ENCODE measurements around the gene LRRC47.

The LRRC47 gene

GRCh38 chr1:3774276-3774945 lies 21.9 kb downstream of the LRRC47 start:
- no peak overlapping the region for H3K4me3 Mint-ChIP-seq
- H3K27me3 Mint-ChIP-seq, result no peaks in the 10 kb centered on the region
- H3K27ac Mint-ChIP-seq, result no peak overlapping the region
- H3K4me1 Mint-ChIP-seq, result peaks cover 19% of the 10 kb centered on the region
- no peak for ATAC-seq
- H3K9me3 Mint-ChIP-seq, result no peaks in the 10 kb centered on the region
- no peaks in the 10 kb centered on the region for H3K36me3 Mint-ChIP-seq (ENCODE audit: low read depth)
- no peak for DNase-seq

GRCh38 chr1:3773572-3774275 lies 22.6 kb downstream of the LRRC47 start:
- no peak overlapping the region for H3K27ac Mint-ChIP-seq

GRCh38 chr1:3772715-3773571 lies 23.4 kb downstream of the LRRC47 start, which contains the start of gene SMIM1:
Gene SMIM1 (plus strand): TSS chr1:3772749. CDS start chr1:3775374, 2,625 bp downstream.
- peak; percentile 4 for ATAC-seq
- peak within 1 kb of the TSS; percentile 60 for H3K27ac Mint-ChIP-seq
- no peaks in the 10 kb centered on the region for H3K27me3 Mint-ChIP-seq

More at GRCh38 chr1:3773572-3774275, 22.6 kb downstream of the LRRC47 start:
- peaks cover 19% of the 10 kb centered on the region for H3K4me1 Mint-ChIP-seq
- H3K4me3 Mint-ChIP-seq, result no peak overlapping the region
- H3K9me3 Mint-ChIP-seq, result no peaks in the 10 kb centered on the region
- no peak for ATAC-seq
- H3K36me3 Mint-ChIP-seq (ENCODE audit: low read depth), result no peaks in the 10 kb centered on the region
- DNase-seq, result no peak
- H3K27me3 Mint-ChIP-seq, result no peaks in the 10 kb centered on the region

DNA sequence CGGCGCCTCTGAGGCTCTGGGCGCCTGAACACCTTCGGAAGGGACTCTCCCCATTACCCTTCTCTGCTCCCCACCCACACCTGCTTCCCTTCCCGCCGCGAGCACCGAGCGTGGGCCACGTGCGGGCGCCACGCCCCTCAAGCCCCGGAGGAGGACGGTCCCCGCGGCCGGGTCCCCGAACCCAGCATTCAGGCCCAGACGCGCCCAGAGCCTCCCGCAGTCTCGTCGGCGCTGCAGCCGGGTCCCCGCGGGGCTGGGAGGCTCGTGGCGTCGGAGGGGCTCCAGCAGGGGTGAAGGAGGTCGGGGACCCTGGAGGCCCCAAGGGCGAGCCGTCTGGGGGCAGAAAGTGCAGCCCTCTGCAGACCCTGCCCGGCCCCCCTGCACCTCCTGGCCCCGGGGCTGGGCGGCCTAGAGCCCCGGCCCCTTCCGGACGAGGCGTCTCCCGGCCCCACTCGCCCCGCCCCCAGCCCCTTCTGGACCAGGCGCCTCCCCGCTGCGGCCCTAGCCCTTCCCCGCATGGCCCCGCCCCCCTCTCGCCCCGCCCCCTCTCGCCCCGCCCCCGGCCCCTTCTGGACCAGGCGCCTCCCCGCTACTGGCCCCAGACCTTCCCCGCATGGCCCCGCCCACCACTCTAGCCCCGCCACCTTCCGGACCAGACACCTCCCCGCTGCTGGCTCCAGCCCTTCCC lies 24.1 kb downstream of the LRRC47 start:
- ATAC-seq (peak; percentile 71), DNase-seq (peak; percentile 88)
- Mint-ChIP-seq H3K27me3 (peaks cover 2% of the 10 kb centered on the region), H3K4me3 (peak overlapping the region; percentile 72), H3K27ac (peak overlapping the region; percentile 60), H3K36me3 (ENCODE audit: low read depth) (no peaks in the 10 kb centered on the region), H3K9me3 (no peaks in the 10 kb centered on the region), H3K4me1 (peaks cover 19% of the 10 kb centered on the region)

More at GRCh38 chr1:3772715-3773571, 23.4 kb downstream of the LRRC47 start, which contains the start of gene SMIM1:
- H3K36me3 Mint-ChIP-seq (ENCODE audit: low read depth), result no peaks in the 10 kb centered on the region
- DNase-seq, result no peak
- H3K4me1 Mint-ChIP-seq, result peaks cover 19% of the 10 kb centered on the region
- no peaks in the 10 kb centered on the region for H3K9me3 Mint-ChIP-seq
- peak within 1 kb of the TSS; percentile 72 for H3K4me3 Mint-ChIP-seq

DNA sequence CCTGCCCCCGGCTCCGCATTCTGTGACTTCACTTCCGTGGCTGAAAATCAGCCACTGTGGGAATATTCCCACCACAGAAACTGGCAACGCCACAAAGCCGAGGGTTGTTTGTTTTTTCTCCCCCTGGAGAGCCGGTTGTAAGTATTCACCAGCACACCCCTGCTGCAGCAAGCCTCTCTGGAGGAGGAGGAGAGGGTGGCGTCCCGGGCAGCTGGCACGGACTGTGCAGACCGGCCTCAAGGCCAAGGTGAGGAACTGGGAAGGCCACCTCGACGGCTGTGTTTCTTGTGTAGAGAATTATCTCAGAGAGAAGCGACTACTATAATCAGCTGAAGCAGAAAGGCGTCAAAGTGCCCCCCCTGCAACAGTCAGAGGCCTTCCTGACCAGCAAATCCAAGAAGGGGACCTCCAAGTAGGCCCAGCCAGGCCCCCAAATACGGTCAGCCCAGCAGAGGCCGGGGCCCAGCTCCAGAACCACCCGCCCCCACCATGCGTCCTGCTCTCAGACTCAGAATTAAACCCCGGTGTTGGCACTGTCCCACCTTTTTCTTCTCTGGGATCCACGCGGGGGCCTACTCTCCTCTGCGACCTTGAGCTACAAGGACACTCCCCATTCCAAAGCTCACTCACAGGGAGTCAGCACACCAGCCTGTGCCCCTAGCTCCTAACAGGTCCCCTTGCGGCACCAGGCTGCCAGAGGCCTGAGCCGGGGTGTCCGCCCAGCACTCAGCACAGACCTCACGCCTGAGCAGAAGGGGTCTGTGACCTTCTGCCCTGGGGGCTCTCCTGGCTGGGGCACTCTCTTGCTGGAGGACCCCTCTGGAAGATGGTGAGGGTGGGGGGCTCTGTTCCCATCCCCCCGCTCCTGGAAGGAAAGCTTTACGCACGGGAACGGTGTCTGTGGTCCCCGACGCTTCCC lies 24.9 kb downstream of the LRRC47 start:
- Mint-ChIP-seq H3K4me3 (peak overlapping the region; percentile 72), H3K36me3 (ENCODE audit: low read depth) (no peaks in the 10 kb centered on the region), H3K27ac (peak overlapping the region; percentile 60), H3K27me3 (peaks cover 2% of the 10 kb centered on the region), H3K4me1 (peaks cover 19% of the 10 kb centered on the region), H3K9me3 (no peaks in the 10 kb centered on the region)
- no peak for ATAC-seq
- DNase-seq, result peak; percentile 17

DNA sequence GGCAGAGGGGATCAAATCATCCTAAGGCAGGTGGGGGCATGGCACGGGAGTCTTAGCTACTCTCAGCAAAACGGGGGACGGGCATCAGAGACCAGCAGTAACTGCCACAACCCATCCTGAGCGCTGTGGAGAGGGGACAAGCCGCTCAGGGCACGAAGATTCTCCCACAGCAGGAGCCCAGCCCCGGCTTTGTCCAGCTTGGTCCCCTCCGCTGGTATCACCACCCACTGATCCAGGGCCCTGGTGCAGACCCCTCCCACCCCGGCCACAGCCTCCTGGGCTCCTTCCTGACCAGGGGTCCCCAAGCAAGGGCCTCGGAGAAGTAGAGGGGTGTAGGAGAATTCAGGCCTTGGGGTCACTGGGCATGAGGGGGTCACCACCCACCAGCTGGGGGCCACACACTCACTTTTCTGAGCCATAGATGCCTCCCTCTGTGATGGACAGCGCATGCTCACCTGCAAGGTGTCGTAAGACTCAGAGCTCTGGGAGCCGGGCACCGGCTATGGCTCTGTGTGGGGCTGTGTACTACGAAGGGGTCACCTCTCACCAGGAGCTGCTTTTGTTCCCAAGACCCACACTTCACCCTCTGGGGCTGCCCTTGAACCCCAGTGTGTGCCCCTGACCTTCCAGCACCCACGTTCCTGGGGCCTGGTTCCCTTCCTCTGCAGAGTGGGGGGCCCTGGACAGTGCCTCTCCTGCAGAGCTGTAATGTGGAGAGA lies 26.1 kb downstream of the LRRC47 start:
- Mint-ChIP-seq H3K4me3 (peak overlapping the region; percentile 17), H3K36me3 (ENCODE audit: low read depth) (no peaks in the 10 kb centered on the region)

GRCh38 chr1:3768811-3769390 lies 27.4 kb downstream of the LRRC47 start:
- no peak for DNase-seq
- Mint-ChIP-seq H3K36me3 (ENCODE audit: low read depth) (no peaks in the 10 kb centered on the region), H3K9me3 (no peaks in the 10 kb centered on the region), H3K4me3 (no peak overlapping the region), H3K4me1 (peaks cover 14% of the 10 kb centered on the region), H3K27me3 (peaks cover 2% of the 10 kb centered on the region), H3K27ac (no peak overlapping the region)
- no peak for ATAC-seq

More for the DNA sequence above, 26.1 kb downstream of the LRRC47 start:
- DNase-seq (no peak), ATAC-seq (no peak)
- no peaks in the 10 kb centered on the region for H3K9me3 Mint-ChIP-seq
- H3K4me1 Mint-ChIP-seq, result peaks cover 16% of the 10 kb centered on the region
- no peak overlapping the region for H3K27ac Mint-ChIP-seq
- H3K27me3 Mint-ChIP-seq, result peaks cover 2% of the 10 kb centered on the region

DNA sequence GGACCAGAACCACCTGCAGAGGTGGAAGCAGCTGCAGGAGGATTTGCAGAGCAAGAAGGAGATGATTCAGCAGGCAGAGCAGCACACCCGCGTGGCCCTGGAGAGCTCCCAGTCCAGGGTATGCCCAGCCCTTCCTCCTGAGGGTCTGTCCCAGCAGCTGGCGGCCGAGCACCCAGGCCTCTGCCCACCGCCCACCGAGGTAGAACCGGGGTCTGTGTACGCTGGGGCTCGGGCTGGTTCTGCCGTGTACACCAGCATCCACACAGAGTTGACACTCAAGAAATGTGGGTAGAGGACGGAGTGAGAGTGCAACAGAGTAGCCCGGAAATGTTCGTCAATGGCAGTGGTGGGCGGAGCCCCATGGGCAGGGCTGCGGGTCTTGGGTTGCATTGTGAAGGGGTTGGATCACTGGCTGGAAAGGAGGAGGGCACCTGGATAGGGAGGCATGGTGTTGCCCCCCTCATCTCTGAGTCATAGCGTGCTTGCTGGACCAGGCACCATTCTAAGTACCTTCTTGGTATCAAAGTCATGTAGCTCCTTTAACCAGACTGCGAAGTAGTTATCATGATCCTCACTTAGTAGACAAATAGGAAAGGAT lies 28.9 kb downstream of the LRRC47 start:
- no peak for DNase-seq
- H3K4me1 Mint-ChIP-seq, result peaks cover 14% of the 10 kb centered on the region
- H3K9me3 Mint-ChIP-seq, result no peaks in the 10 kb centered on the region
- H3K4me3 Mint-ChIP-seq, result no peak overlapping the region
- H3K27me3 Mint-ChIP-seq, result peaks cover 2% of the 10 kb centered on the region
- H3K36me3 Mint-ChIP-seq (ENCODE audit: low read depth), result no peaks in the 10 kb centered on the region
- no peak for ATAC-seq
- no peak overlapping the region for H3K27ac Mint-ChIP-seq

- no peak for ATAC-seq
- Mint-ChIP-seq H3K4me1 (no peaks in the 10 kb centered on the region), H3K9me3 (no peaks in the 10 kb centered on the region), H3K4me3 (no peak overlapping the region), H3K27ac (no peak overlapping the region), H3K36me3 (ENCODE audit: low read depth) (no peaks in the 10 kb centered on the region), H3K27me3 (peaks cover 21% of the 10 kb centered on the region)
- no peak for DNase-seq
Observed at GRCh38 chr1:3763351-3764125, 32.8 kb downstream of the LRRC47 start.

DNA sequence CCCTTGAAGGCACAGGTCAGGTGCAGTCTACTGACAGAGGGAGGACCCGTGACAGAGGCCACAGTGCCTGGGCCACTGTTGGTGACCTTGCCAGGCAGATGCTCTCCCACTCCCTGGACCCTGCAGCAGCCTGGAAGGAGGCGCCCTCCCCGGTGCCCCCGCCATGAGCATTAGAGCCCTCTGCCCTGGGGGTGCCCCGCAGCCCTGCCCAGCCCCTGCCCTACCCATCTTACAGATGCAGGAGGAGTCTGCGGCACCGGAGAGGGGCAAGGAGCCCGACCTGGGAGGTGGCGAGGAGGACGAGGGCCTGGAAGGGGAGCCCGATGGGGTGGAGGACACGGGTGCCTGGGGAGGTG lies 33.4 kb downstream of the LRRC47 start:
- Mint-ChIP-seq H3K9me3 (no peaks in the 10 kb centered on the region), H3K4me3 (no peak overlapping the region), H3K4me1 (no peaks in the 10 kb centered on the region), H3K27ac (no peak overlapping the region), H3K27me3 (peaks cover 22% of the 10 kb centered on the region), H3K36me3 (ENCODE audit: low read depth) (no peaks in the 10 kb centered on the region)
- ATAC-seq (no peak), DNase-seq (no peak)

GRCh38 chr1:3762151-3762872 lies 34.0 kb downstream of the LRRC47 start:
- no peak overlapping the region for H3K4me3 Mint-ChIP-seq
- peaks cover 21% of the 10 kb centered on the region for H3K27me3 Mint-ChIP-seq
- H3K27ac Mint-ChIP-seq, result no peak overlapping the region
- H3K9me3 Mint-ChIP-seq, result no peaks in the 10 kb centered on the region
- H3K36me3 Mint-ChIP-seq (ENCODE audit: low read depth), result no peaks in the 10 kb centered on the region
- ATAC-seq, result no peak
- DNase-seq, result no peak
- no peaks in the 10 kb centered on the region for H3K4me1 Mint-ChIP-seq

Measured in activated naive CD8-positive, alpha-beta T cell treated with anti-CD3 and anti-CD28 coated beads, Interleukin-2, amount 50 U/mL, for 24 hours (primary cell).